Measurements from ENCODE around the gene RBP3. TPM values are rescaled to one million over a fixed set of nuclear protein-coding genes. Genes with fewer than 3 reads are reported as not detected.

The RBP3 gene
- total RNA-seq, 4 donors from 2014 or later: not detected

GRCh38 chr10:47337310-47337709 is 10.9 kb upstream of the RBP3 start:
- no peak for TF ChIP-seq CTCF (IDR thresholded peaks at IDR 0.05; ENCODE audit: low read depth)

GRCh38 chr10:47339186-47339735 is 8.9 kb upstream of the RBP3 start:
- no peak for TF ChIP-seq CTCF (IDR thresholded peaks at IDR 0.05; ENCODE audit: low read depth)

GRCh38 chr10:47339759-47340607 is 8.2 kb upstream of the RBP3 start:
- no peak for TF ChIP-seq CTCF (IDR thresholded peaks at IDR 0.05; ENCODE audit: low read depth)

- TF ChIP-seq CTCF (IDR thresholded peaks at IDR 0.05; ENCODE audit: low read depth): no peak
Observed at GRCh38 chr10:47340608-47341170, 7.5 kb upstream of the RBP3 start.

- no peak for TF ChIP-seq CTCF (IDR thresholded peaks at IDR 0.05; ENCODE audit: low read depth)
Observed at GRCh38 chr10:47344996-47345870, 2.9 kb upstream of the RBP3 start.

GRCh38 chr10:47346581-47347302 is 1.4 kb upstream of the RBP3 start:
- no peak for TF ChIP-seq CTCF (IDR thresholded peaks at IDR 0.05; ENCODE audit: low read depth)

All from subcutaneous adipose tissue (tissue), 4 donors.